Kidney (tissue), 14 donors: Measurements from ENCODE around the gene QRFP. TPM values are rescaled to one million over a fixed set of nuclear protein-coding genes. Genes with fewer than 3 reads are reported as not detected.

ENCODE experiments used
- DNase-seq, 5 donors: peaks; one replicate each; pipeline ENCODE4 v3.0.0-alpha.2; 2013 to 2020
- FAIRE-seq: peaks from 2 replicates; lab custom pipeline; 2012; peaks lifted over from hg19 to GRCh38; lab: Jason Lieb, UNC
- H3K27ac ChIP-seq, 2 donors: one replicate each; pipeline ENCODE4 v1.7.0; 2013; ENCODE audit warnings: low read depth in 2 of 2, low read length in 2 of 2, inconsistent platforms in 1 of 2
- H3K27me3 ChIP-seq: one replicate; pipeline ENCODE4 v1.7.1; 2013; ENCODE audit warnings: low read length, inconsistent platforms; ENCODE audit not compliant: control insufficient read depth, insufficient read depth
- H3K36me3 ChIP-seq, 3 donors: one replicate each; pipeline versions ENCODE4 v1.7.0 to v1.7.1; 2013; ENCODE audit warnings: low read length in 3 of 3, control low read depth in 1 of 3, inconsistent platforms in 1 of 3; ENCODE audit not compliant: insufficient read depth in 3 of 3, control insufficient read depth in 2 of 3
- H3K4me1 ChIP-seq, 3 donors: one replicate each; pipeline versions ENCODE4 v1.7.0 to v1.7.1; 2013; ENCODE audit warnings: low read length in 3 of 3, inconsistent platforms in 1 of 3, low read depth in 1 of 3; ENCODE audit not compliant: control insufficient read depth in 2 of 3, insufficient read depth in 2 of 3
- H3K4me3 ChIP-seq, 3 donors: one replicate each; pipeline versions ENCODE4 v1.7.0 to v1.8.1; 2013; ENCODE audit warnings: low read length in 3 of 3, control low read depth in 1 of 3, inconsistent platforms in 1 of 3
- H3K9ac ChIP-seq, 3 donors: one replicate each; pipeline versions ENCODE4 v1.7.0 to v1.7.1; 2013; ENCODE audit warnings: low read length in 3 of 3, control low read depth in 1 of 3, inconsistent platforms in 1 of 3
- H3K9me3 ChIP-seq, 3 donors: one replicate each; pipeline versions ENCODE4 v1.7.0 to v1.7.1; 2013; ENCODE audit warnings: low read length in 3 of 3, control low read depth in 1 of 3, inconsistent platforms in 1 of 3; ENCODE audit not compliant: control insufficient read depth in 2 of 3, insufficient read depth in 1 of 3
- intact Hi-C: fragments of 100-400 bp; cut with DNase I; formaldehyde crosslinking; loops from one replicate; pipeline ENCODE4 v1.11.1; 2022
- polyA plus RNA-seq: library from polyadenylated mRNA; stranded (reverse); fragments of 350-450 nt; fragmentation: Illumina TruSeq; extraction: RNeasy Lipid Tissue Mini Kit (QIAGEN cat#74804); gene quantifications from one replicate; pipeline ENCODE4 v1.2.3, GENCODE V29; 2014; ENCODE audit warnings: low read depth, low replicate concordance; ENCODE audit not compliant: insufficient read depth
- total RNA-seq: library from RNA; stranded (reverse); fragmentation: NEBNext Ultra II Directional; extraction: Animal tissue kit (Norgen Biotek cat#: 25700); gene quantifications from one replicate; pipeline ENCODE4 v1.2.1, GENCODE V29; 2021
- TF ChIP-seq, protein P1 (sequence below): IDR thresholded peaks from 3 replicates; pipeline ENCODE4 v1.5.1; 2012; ENCODE audit warnings: mild to moderate bottlenecking, moderate library complexity, borderline replicate concordance; ENCODE audit not compliant: insufficient read depth; ENCODE audit errors: extremely low read depth
- donor health status: control.
- donor health status: control.
- donor health status: control.
- donor health status: control.
- donor health status: control.
- donor health status: DM: yes; HTN: yes; CAD: no.
- donor health status: Normal renal cell carcinoma (clear cell type).

Gene QRFP
- total and polyA plus RNA-seq, 2 donors from 2014 or later: not detected

- peak in 1 of 5 donors; percentile 68 for DNase-seq
- FAIRE-seq: no peak
- Histone ChIP-seq H3K27me3 (no peaks in the 10 kb centered on the region), H3K36me3 (peaks cover 0 to 11% (median 8%) of the 10 kb centered on the region in 3 donors), H3K4me3 (no peak overlapping the region), H3K9ac (no peak overlapping the region), H3K4me1 (no peaks in the 10 kb centered on the region), H3K9me3 (no peaks in the 10 kb centered on the region), H3K27ac (no peak overlapping the region)
- TF ChIP-seq, protein P1, sequence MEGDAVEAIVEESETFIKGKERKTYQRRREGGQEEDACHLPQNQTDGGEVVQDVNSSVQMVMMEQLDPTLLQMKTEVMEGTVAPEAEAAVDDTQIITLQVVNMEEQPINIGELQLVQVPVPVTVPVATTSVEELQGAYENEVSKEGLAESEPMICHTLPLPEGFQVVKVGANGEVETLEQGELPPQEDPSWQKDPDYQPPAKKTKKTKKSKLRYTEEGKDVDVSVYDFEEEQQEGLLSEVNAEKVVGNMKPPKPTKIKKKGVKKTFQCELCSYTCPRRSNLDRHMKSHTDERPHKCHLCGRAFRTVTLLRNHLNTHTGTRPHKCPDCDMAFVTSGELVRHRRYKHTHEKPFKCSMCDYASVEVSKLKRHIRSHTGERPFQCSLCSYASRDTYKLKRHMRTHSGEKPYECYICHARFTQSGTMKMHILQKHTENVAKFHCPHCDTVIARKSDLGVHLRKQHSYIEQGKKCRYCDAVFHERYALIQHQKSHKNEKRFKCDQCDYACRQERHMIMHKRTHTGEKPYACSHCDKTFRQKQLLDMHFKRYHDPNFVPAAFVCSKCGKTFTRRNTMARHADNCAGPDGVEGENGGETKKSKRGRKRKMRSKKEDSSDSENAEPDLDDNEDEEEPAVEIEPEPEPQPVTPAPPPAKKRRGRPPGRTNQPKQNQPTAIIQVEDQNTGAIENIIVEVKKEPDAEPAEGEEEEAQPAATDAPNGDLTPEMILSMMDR: no peak
- intact Hi-C loops: no loop called here
Observed at GRCh38 chr9:130892477-130893304, 3.9 kb downstream of the QRFP start.

DNA sequence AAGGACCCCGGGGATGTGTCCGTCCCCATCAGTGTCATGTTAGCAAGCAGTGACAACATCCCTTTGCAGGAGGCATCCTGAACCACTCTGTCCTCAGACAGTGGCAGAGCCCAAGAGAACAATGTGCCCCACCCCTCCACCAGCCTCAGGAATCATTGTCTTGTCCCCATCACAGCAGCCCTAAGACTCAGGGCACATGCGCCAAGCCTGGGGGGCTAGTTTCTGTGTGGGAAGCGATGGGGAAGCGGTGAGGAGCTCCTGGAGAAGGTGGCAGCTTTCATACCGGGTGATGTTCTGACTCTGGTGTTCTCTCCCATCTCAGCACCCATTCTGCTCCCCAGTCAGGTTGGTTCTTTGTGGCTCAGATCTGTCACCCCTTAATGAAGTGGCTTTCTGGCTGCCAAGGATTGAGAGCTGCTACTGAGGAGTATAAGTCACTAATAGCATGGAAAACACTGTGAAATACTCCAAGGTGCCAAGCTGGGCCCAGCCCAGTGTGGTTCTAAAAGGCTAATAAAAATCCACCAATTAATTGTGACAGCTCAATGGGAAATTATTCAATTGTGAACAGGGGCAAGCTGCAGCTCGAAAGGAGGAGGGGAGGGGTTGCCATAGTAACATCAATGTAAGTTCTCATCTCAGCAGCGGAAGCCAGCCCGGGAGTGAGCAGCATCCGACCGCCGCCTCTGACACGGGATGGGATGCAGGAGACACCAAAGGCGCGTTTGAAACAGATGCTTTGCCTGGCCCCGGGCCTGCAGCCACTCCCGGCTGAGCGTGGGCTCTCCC, 4.7 kb downstream of the QRFP start:
- Histone ChIP-seq H3K27me3 (no peaks in the 10 kb centered on the region), H3K9me3 (no peaks in the 10 kb centered on the region), H3K27ac (no peak overlapping the region), H3K4me3 (no peak overlapping the region), H3K4me1 (no peaks in the 10 kb centered on the region), H3K9ac (no peak overlapping the region), H3K36me3 (peaks cover 0 to 16% (median 8%) of the 10 kb centered on the region in 3 donors)
- TF ChIP-seq, protein P1: no peak
- no peak for FAIRE-seq
- intact Hi-C loops: no loop called here
- peak in 2 of 5 donors; percentile 45 to 46 for DNase-seq

GRCh38 chr9:130890870-130891687, 5.5 kb downstream of the QRFP start:
- H3K4me3 ChIP-seq: no peak overlapping the region
- intact Hi-C loops: no loop called here
- no peak overlapping the region for H3K9ac ChIP-seq
- DNase-seq (peak in 2 of 5 donors; percentile 33 to 49), FAIRE-seq (no peak)
- H3K4me1 ChIP-seq: no peaks in the 10 kb centered on the region
- TF ChIP-seq, protein P1: no peak
- no peaks in the 10 kb centered on the region for H3K9me3 ChIP-seq
- H3K27ac ChIP-seq: no peak overlapping the region
- peaks cover 0 to 20% (median 8%) of the 10 kb centered on the region in 3 donors for H3K36me3 ChIP-seq
- H3K27me3 ChIP-seq: no peaks in the 10 kb centered on the region
